ENCODE measurements around the gene GIT2. TPM values are rescaled to one million over a fixed set of nuclear protein-coding genes. Genes with fewer than 3 reads are reported as not detected.

The GIT2 gene
- total RNA-seq, 1 experiment from 2014 or later = 40.0 TPM

DNA sequence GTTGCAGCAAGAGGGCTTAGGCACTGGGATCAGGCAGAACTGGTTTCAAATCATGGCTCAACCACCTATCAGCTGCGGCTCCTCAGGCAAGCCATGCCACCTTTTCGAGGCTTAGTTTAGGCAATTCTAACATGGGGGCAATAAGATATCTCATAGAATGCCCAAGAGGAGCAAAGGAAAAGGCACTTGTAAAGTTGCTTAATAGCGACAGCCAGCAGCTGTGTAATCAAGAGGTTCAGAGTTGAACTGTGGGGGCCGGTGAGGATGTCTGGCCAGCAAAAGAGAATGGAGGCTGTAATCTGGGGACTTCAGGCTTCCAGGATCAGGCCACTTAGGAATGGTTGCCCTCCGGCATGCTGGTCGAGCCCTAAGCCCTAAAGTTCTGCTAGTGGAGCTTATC lies 99.1 kb downstream of the GIT2 start:
- TF ChIP-seq REST (IDR thresholded peaks at IDR 0.05; ENCODE audit: insufficient read depth in 1 of 2, low read depth in 2 of 2, low read length in 1 of 2) (no peak), TCF7L2 (IDR thresholded peaks at IDR 0.05; ENCODE audit: low read depth, low read length) (no peak)
- H3K9me3 ChIP-seq (ENCODE audit: control insufficient read depth, insufficient read depth, low read depth, low read length) = no peaks in the 10 kb centered on the region
- no TSS peak for BruUV-seq (replicated peaks)
- DNase-seq (ENCODE audit: low read depth, low spot score) (no peak), ATAC-seq (no peak)
- no peak overlapping the region for H3K4me3 ChIP-seq (ENCODE audit: low read depth in 2 of 2, low read length in 2 of 2)
- H3K4me1 ChIP-seq (ENCODE audit: control insufficient read depth, insufficient read depth, low read length) = peaks cover 18% of the 10 kb centered on the region; the same call in 1 of the 2 replicates
- no peak overlapping the region for H3K27ac ChIP-seq (ENCODE audit: low read length)
- no peaks in the 10 kb centered on the region for H3K27me3 ChIP-seq (ENCODE audit: control insufficient read depth, insufficient read depth, low read length)
- POLR2A ChIA-PET = interaction anchor here (0.5 kb wide), 1 partner anchor 11 kb away, joined by 13 read pairs; no protein-coding TSS in a partner anchor
- H3K36me3 ChIP-seq (ENCODE audit: control insufficient read depth, insufficient read depth, low read length) = no peaks in the 10 kb centered on the region
- intact Hi-C loops (cut with micrococcal nuclease; ENCODE audit: unreplicated experiment) = no loop called here
- in situ Hi-C loops (cut with HindIII; ENCODE audit: low pct_unique_long_range_greater_than_20kb, low sequenced_read_pairs) = no loop called here
- CTCF ChIA-PET = no interaction called here

DNA sequence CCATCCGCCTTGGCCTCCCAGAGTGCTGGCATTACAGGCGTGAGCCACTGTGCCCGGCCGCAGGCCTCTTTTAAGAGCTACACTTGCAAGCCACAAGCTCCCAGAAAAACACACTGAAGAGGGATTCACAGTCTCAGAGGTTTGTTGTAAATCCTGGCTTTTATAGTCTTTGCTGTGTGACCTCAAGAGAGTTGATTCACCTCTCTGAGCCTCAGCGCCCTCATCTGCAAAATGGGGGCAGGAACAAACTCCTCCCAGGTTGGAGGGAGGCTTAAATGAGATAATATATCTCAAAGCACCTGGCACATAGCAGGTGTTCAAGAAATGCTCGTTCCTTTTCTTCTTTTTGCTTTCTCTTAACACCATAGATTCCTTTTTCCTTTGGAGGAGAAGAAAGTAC lies 100.0 kb downstream of the GIT2 start:
- Histone ChIP-seq H3K4me1 (ENCODE audit: control insufficient read depth, insufficient read depth, low read length) (peaks cover 12% of the 10 kb centered on the region; the same call in 1 of the 2 replicates), H3K9me3 (ENCODE audit: control insufficient read depth, insufficient read depth, low read depth, low read length) (no peaks in the 10 kb centered on the region), H3K4me3 (ENCODE audit: low read depth in 2 of 2, low read length in 2 of 2) (no peak overlapping the region), H3K27me3 (ENCODE audit: control insufficient read depth, insufficient read depth, low read length) (no peaks in the 10 kb centered on the region), H3K27ac (ENCODE audit: low read length) (no peak overlapping the region), H3K36me3 (ENCODE audit: control insufficient read depth, insufficient read depth, low read length) (no peaks in the 10 kb centered on the region)
- in situ Hi-C loops (cut with HindIII; ENCODE audit: low pct_unique_long_range_greater_than_20kb, low sequenced_read_pairs) = no loop called here
- no TSS peak for BruUV-seq (replicated peaks)
- CTCF ChIA-PET = no interaction called here
- no peak for ATAC-seq
- TF ChIP-seq REST (IDR thresholded peaks at IDR 0.05; ENCODE audit: insufficient read depth in 1 of 2, low read depth in 2 of 2, low read length in 1 of 2) (no peak), POLR2AphosphoS5 (IDR thresholded peaks at IDR 0.05; ENCODE audit: low read depth, low read length) (no peak), CTCF (IDR thresholded peaks at IDR 0.05) (no peak), SIN3A (IDR thresholded peaks at IDR 0.05; ENCODE audit: borderline replicate concordance, insufficient read depth, low read depth, low read length) (no peak)
- POLR2A ChIA-PET = no interaction called here
- DNase-seq (ENCODE audit: low read depth, low spot score) = no peak
- intact Hi-C loops (cut with micrococcal nuclease; ENCODE audit: unreplicated experiment) = no loop called here

Data from Panc1 (cell line).